Activated naive CD4-positive, alpha-beta T cell treated with anti-CD3 and anti-CD28 coated beads, Interleukin-2, amount 50 U/mL, for 24 hours (primary cell): ENCODE results near the gene MFN2.
"Not testable (repeated sequence)": the region's sequence is repeated elsewhere in the genome, so short reads cannot be mapped to it uniquely, and the experiment has no call there.

ENCODE experiments used
- H3K27ac Mint-ChIP-seq: one replicate; pipeline ENCODE4 v1.8.0; 2021; ENCODE audit warnings: mild to moderate bottlenecking, mixed read lengths
- H3K27me3 Mint-ChIP-seq: one replicate; pipeline ENCODE4 v1.8.0; 2021; ENCODE audit warnings: mixed read lengths
- H3K36me3 Mint-ChIP-seq: one replicate; pipeline ENCODE4 v1.8.0; 2021; ENCODE audit warnings: mixed read lengths
- H3K4me1 Mint-ChIP-seq: one replicate; pipeline ENCODE4 v1.8.0; 2021; ENCODE audit warnings: mixed read lengths
- H3K4me3 Mint-ChIP-seq: one replicate; pipeline ENCODE4 v1.8.0; 2021; ENCODE audit warnings: mild to moderate bottlenecking, mixed read lengths
- H3K9me3 Mint-ChIP-seq: one replicate; pipeline ENCODE4 v1.8.0; 2021; ENCODE audit warnings: mixed read lengths

MFN2 gene

GRCh38 chr1:12005488-12006166 is 25.4 kb downstream of the MFN2 start:
- Mint-ChIP-seq H3K4me1 (no peaks in the 10 kb centered on the region), H3K4me3 (no peak overlapping the region), H3K36me3 (peaks cover 27% of the 10 kb centered on the region), H3K9me3 (no peaks in the 10 kb centered on the region), H3K27ac (no peak overlapping the region), H3K27me3 (no peaks in the 10 kb centered on the region)

DNA sequence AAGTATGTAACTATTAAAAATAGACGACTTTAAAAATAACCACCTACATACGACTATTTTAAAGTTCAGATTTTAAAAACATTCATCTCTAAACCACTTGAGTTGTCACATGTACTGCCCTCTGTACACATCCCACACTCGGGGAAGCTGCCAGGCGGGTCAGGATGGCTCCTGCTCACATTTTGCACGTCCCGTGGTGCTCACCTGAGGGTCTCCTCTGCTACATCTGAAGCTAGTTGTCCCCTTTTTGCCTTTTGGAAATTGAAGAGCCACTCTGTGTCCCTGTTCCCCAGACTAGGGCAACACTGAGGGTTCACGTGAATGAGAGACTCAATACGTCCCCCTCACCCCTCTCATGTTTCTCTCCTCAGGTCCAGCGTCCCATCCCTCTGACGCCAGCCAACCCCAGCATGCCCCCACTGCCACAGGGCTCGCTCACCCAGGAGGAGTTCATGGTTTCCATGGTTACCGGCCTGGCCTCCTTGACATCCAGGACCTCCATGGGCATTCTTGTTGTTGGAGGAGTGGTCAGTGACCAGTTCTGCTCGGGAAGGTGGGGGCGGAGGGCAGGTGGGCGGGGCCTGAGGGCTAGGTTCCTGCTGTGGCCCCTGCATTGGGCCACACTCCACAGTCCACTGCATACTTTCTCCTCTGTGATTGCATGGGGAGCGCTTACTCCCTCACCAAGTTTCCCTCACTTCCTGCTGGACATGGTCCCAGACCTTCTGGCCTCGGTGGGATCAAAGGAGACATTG is 26.1 kb downstream of the MFN2 start:
- Mint-ChIP-seq H3K4me3 (no peak overlapping the region), H3K27me3 (no peaks in the 10 kb centered on the region), H3K27ac (no peak overlapping the region), H3K4me1 (no peaks in the 10 kb centered on the region), H3K36me3 (peaks cover 27% of the 10 kb centered on the region), H3K9me3 (no peaks in the 10 kb centered on the region)

DNA sequence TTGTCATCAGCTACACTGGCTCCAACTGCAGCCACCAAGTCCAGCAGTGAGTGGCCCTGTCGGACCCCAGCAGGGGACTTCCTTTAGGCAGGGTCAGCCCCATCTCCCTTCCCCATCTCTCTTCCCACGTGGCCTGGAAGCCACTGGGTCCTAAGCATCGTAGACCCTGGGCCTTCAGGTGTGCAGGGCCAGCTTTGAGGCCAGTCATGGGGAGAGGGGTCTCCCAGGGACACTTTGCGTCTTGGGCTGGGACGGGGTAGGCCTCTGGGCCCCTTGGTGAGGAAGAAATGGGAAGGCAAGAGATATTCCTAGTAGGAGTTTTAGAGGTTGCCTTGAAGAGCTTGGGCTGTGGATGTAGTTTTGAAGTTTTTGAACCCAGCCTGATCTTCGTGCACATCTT is 27.0 kb downstream of the MFN2 start:
- no peak overlapping the region for H3K27ac Mint-ChIP-seq
- no peak overlapping the region for H3K4me3 Mint-ChIP-seq
- H3K27me3 Mint-ChIP-seq, result no peaks in the 10 kb centered on the region
- H3K9me3 Mint-ChIP-seq, result no peaks in the 10 kb centered on the region
- peaks cover 27% of the 10 kb centered on the region for H3K36me3 Mint-ChIP-seq
- no peaks in the 10 kb centered on the region for H3K4me1 Mint-ChIP-seq

- H3K27me3 Mint-ChIP-seq, H3K27ac Mint-ChIP-seq, H3K9me3 Mint-ChIP-seq, H3K4me3 Mint-ChIP-seq, H3K4me1 Mint-ChIP-seq: not testable (repeated sequence)
- H3K36me3 Mint-ChIP-seq, result peaks cover 21% of the 10 kb centered on the region
Measured at GRCh38 chr1:12008355-12008754, 28.1 kb downstream of the MFN2 start.

DNA sequence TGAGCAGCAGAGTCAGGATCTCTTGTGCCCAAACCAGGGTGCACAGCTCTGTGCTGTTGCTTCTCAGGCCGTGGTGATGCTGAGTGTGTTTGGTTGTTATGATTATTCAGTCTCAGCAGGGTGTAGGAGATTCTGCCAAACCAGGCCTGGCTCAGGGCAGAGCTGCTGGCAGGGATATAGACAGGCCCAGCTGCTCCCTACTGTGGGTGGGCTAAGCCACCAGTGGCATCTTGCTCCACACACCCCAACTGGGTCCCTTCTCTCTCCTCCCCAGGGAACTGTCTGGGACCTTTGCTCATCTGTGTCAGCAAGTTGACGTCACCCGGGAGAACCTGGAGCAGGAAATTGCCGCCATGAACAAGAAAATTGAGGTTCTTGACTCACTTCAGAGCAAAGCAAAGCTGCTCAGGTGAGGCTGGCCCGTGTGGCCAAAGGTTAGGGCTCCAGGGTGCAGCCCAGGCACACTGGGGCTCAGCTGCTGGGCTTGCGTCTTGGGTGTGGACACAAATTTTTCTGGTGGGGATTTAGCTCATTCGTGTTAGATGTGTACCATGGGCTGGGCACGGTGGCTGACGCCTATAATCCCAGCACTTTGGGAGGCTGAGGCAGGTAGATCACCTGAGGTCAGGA is 29.2 kb downstream of the MFN2 start:
- H3K4me3 Mint-ChIP-seq, result no peak overlapping the region
- no peaks in the 10 kb centered on the region for H3K27me3 Mint-ChIP-seq
- H3K4me1 Mint-ChIP-seq, result no peaks in the 10 kb centered on the region
- H3K36me3 Mint-ChIP-seq, result peaks cover 14% of the 10 kb centered on the region
- H3K9me3 Mint-ChIP-seq, result no peaks in the 10 kb centered on the region
- H3K27ac Mint-ChIP-seq, result no peak overlapping the region

- Mint-ChIP-seq H3K4me1 (no peaks in the 10 kb centered on the region), H3K27ac (no peak overlapping the region), H3K4me3 (no peak overlapping the region), H3K9me3 (no peaks in the 10 kb centered on the region), H3K27me3 (no peaks in the 10 kb centered on the region), H3K36me3 (peaks cover 10% of the 10 kb centered on the region)
Measured at GRCh38 chr1:12010746-12011570, 30.7 kb downstream of the MFN2 start.

- Mint-ChIP-seq H3K36me3 (peaks cover 10% of the 10 kb centered on the region), H3K27ac (no peak overlapping the region), H3K4me1 (no peaks in the 10 kb centered on the region), H3K4me3 (no peak overlapping the region), H3K27me3 (no peaks in the 10 kb centered on the region), H3K9me3 (no peaks in the 10 kb centered on the region)
Measured at GRCh38 chr1:12011998-12012397, 31.8 kb downstream of the MFN2 start.

DNA sequence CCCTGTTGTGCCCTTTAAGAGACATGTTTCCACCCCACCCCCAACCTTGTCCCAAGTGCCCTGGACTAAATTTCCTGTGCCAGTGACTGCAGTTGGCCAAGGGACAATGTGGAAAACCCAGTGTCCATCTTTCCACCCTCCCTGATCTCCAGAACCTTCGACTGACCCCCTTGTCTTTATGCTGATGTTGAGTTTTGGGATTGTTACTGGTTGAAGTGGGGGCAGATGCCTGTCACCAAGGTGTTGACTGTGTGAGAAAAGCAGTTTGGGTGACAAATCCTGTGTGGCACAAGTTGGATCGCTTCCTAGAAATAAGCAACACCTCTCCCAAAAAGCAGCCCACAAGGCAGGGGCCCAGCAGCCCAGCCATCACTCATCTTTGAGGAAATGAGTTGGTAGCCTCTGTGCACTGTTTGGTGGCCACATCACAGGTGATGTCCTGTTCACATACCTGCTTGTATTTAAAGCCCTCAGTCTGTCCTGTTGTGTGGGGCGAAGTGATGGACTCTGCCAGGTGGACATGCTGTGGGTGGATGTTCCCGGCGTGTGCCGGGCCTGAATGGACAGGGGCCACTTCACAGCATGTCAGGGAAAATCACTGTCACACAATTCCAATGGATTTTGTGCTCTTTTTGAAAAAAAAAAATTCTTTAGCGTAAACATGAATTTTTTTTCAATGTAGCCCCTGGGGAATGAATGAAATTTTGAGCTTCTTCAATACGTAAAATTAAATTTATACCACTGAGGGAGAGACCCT is 32.5 kb downstream of the MFN2 start:
- H3K36me3 Mint-ChIP-seq, result peaks cover 7% of the 10 kb centered on the region
- H3K27me3 Mint-ChIP-seq, result no peaks in the 10 kb centered on the region
- H3K4me1 Mint-ChIP-seq, result no peaks in the 10 kb centered on the region
- no peak overlapping the region for H3K4me3 Mint-ChIP-seq
- no peak overlapping the region for H3K27ac Mint-ChIP-seq
- H3K9me3 Mint-ChIP-seq, result no peaks in the 10 kb centered on the region

DNA sequence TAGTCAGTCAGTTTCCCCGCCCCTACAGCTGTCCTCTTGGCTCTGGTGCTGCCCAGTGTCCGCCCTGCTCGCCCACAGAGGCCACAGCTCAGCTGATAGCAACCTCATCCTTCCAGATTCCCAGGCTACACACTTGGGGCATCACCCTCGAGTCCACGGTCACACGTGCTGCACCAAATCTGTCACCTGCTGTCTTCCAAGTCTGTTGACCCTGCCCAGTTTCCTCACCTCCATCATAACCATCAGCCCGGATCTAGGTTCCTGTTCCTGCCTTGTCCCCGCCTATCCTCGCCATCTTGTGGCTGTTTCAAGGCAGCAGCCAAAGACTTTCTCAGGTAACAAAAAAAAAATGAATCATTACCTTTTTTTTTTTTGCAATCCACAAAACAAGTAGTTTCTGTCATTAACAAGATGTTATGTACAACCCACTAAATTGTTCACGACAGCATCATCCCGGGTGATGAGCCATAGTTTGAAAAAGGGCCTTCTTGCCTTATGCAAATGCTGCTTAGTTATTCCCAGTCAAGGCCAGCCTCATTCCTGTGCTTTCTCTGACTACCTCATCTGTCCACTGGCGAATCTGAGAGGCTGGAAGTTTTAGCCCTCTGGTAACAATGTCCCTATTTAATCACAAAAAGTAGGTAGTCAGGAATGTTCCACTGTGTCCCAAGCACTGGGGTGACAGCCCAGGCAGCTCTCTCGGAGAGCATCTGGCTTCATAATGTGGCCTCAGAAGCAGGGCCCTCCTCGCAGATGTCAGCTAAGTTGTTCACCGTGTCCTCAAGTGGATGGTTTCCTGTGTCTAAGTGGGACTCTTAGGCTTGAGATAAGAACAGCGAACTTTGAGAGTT is 34.1 kb downstream of the MFN2 start:
- Mint-ChIP-seq H3K27me3 (no peaks in the 10 kb centered on the region), H3K9me3 (no peaks in the 10 kb centered on the region), H3K4me1 (no peaks in the 10 kb centered on the region), H3K27ac (no peak overlapping the region), H3K4me3 (no peak overlapping the region), H3K36me3 (peaks cover 4% of the 10 kb centered on the region)

- Mint-ChIP-seq H3K27ac (no peak overlapping the region), H3K9me3 (no peaks in the 10 kb centered on the region), H3K36me3 (no peaks in the 10 kb centered on the region), H3K4me1 (peaks cover 3% of the 10 kb centered on the region), H3K27me3 (no peaks in the 10 kb centered on the region), H3K4me3 (no peak overlapping the region)
Measured at GRCh38 chr1:12015001-12015491, 34.8 kb downstream of the MFN2 start.

- no peak overlapping the region for H3K27ac Mint-ChIP-seq
- no peaks in the 10 kb centered on the region for H3K27me3 Mint-ChIP-seq
- H3K4me1 Mint-ChIP-seq, result peaks cover 6% of the 10 kb centered on the region
- H3K9me3 Mint-ChIP-seq, result no peaks in the 10 kb centered on the region
- H3K4me3 Mint-ChIP-seq, result no peak overlapping the region
- no peaks in the 10 kb centered on the region for H3K36me3 Mint-ChIP-seq
Measured at GRCh38 chr1:12015499-12015898, 35.3 kb downstream of the MFN2 start.

GRCh38 chr1:12016182-12016581 is 35.9 kb downstream of the MFN2 start:
- no peak overlapping the region for H3K4me3 Mint-ChIP-seq
- H3K9me3 Mint-ChIP-seq, result no peaks in the 10 kb centered on the region
- no peaks in the 10 kb centered on the region for H3K36me3 Mint-ChIP-seq
- H3K27ac Mint-ChIP-seq, result no peak overlapping the region
- peaks cover 6% of the 10 kb centered on the region for H3K4me1 Mint-ChIP-seq
- no peaks in the 10 kb centered on the region for H3K27me3 Mint-ChIP-seq

DNA sequence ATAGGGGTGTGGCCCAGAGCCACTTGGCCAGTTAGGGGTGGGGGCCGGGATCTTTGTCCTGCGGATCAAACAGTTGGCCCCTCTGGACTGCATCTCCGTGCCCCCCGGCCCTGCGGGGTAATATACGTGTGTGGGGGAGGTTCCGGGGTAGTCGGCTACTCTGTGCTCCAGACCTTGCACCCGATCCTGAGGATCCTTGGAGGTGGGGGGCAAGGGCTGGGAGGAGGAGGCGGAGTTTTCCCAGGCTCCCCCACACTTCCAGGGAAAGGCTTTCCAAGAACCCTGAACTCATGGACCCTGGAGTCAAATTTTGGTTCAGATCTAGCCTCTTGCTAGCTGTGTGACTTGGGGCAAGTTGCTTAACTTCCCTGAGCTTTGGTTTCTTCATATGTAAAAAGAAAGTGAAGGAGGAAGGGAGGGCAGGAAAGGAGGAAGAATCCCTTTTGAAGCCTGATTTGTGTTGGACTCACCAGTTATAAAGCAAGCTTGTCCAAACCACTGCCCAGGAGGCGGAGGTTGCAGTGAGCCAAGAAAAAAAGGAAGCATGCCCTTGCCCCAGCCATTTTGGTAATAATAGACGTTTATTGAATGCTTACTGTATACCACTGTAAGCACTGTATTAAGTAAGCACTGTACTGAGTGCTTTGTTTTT is 39.7 kb downstream of the MFN2 start:
- Mint-ChIP-seq H3K27ac (no peak overlapping the region), H3K9me3 (no peaks in the 10 kb centered on the region)

DNA sequence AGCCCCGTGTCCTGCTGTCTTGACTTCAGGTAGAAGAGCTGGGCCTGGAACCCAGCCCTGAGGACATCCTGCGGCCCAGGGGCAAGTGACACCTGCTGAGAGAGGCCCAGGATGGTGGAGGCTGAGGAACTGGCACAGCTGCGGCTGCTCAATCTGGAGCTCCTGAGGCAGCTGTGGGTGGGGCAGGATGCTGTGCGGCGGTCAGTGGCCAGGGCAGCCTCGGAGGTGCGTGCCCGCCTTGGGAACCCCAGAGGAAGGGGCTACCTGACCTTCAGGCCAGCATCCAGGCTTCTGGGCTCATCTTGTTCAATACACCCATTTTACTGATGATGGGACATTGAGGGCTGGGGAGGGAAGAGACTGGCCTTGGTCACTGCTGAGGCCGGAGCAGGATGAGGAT is 41.4 kb downstream of the MFN2 start:
- Mint-ChIP-seq H3K27me3 (no peaks in the 10 kb centered on the region), H3K27ac (no peak overlapping the region), H3K4me3 (no peak overlapping the region), H3K4me1 (peaks cover 6% of the 10 kb centered on the region), H3K36me3 (peaks cover 7% of the 10 kb centered on the region), H3K9me3 (no peaks in the 10 kb centered on the region)

More for the DNA sequence above, 39.7 kb downstream of the MFN2 start:
- Mint-ChIP-seq H3K36me3 (peaks cover 3% of the 10 kb centered on the region), H3K4me1 (peaks cover 6% of the 10 kb centered on the region), H3K27me3 (no peaks in the 10 kb centered on the region), H3K4me3 (peak overlapping the region; percentile 82)
